ENCODE measurements around the gene KNDC1.

DNA sequence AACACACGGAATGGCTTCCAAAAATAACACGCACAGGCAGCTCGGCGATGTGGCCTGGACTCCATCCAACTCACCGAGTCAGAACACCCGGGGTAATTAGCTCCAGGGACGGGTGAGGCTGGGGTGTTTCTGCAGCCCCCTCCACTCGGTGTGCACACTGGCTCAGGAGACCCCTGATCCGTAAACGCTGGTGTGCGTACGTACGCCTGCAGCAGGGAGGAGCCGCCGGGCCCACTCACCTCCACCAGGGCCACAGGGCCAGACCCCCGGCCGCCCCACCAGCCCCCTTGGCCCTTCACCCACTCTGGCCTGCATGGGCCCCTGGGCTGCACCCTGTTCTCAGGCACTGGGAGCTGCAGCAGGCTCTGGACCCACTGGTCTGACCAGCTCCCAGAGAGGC is 47.6 kb downstream of the KNDC1 start:
- no peak for TF ChIP-seq POLR2A (IDR thresholded peaks at IDR 0.05; ENCODE audit: low read depth, low read length)
- TF ChIP-seq, protein P1, sequence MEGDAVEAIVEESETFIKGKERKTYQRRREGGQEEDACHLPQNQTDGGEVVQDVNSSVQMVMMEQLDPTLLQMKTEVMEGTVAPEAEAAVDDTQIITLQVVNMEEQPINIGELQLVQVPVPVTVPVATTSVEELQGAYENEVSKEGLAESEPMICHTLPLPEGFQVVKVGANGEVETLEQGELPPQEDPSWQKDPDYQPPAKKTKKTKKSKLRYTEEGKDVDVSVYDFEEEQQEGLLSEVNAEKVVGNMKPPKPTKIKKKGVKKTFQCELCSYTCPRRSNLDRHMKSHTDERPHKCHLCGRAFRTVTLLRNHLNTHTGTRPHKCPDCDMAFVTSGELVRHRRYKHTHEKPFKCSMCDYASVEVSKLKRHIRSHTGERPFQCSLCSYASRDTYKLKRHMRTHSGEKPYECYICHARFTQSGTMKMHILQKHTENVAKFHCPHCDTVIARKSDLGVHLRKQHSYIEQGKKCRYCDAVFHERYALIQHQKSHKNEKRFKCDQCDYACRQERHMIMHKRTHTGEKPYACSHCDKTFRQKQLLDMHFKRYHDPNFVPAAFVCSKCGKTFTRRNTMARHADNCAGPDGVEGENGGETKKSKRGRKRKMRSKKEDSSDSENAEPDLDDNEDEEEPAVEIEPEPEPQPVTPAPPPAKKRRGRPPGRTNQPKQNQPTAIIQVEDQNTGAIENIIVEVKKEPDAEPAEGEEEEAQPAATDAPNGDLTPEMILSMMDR (conservative IDR thresholded peaks at IDR 0.05; ENCODE audit: low read depth, low read length), result no peak
- TF ChIP-seq RAD21 (IDR thresholded peaks at IDR 0.05; ENCODE audit: low read length), result no peak
